Colonic mucosa (tissue), 4 donors: ENCODE data around the gene UNC45A. TPM values are rescaled to one million over a fixed set of nuclear protein-coding genes. Genes with fewer than 3 reads are reported as not detected.

ENCODE experiments used
- DNase-seq: peaks from one replicate; pipeline ENCODE4 v3.0.0-alpha.2; 2020
- H3K27ac ChIP-seq: fragments of 200-600 bp; one replicate; pipeline ENCODE4 v1.8.0; 2021
- H3K27me3 ChIP-seq: fragments of 200-600 bp; one replicate; pipeline ENCODE4 v1.8.0; 2021
- H3K36me3 ChIP-seq: fragments of 200-600 bp; one replicate; pipeline ENCODE4 v1.8.0; 2021
- H3K4me1 ChIP-seq: fragments of 200-600 bp; one replicate; pipeline ENCODE4 v1.8.0; 2021; ENCODE audit warnings: mild to moderate bottlenecking
- H3K4me3 ChIP-seq: fragments of 200-600 bp; one replicate; pipeline ENCODE4 v1.8.0; 2021
- H3K9ac ChIP-seq, 2 donors: one replicate each; pipeline ENCODE4 v1.7.0; 2013; ENCODE audit warnings: control low read depth in 2 of 2, low read depth in 2 of 2, low read length in 2 of 2
- H3K9me3 ChIP-seq: fragments of 200-600 bp; one replicate; pipeline ENCODE4 v1.8.0; 2021
- intact Hi-C: fragments of 100-400 bp; cut with DNase I; formaldehyde crosslinking; loops from one replicate; pipeline ENCODE4 v1.14.1; 2022
- total RNA-seq, 2 donors: library from RNA; stranded (reverse); fragmentation: NEBNext Ultra II Directional in 1 of 2; extraction: Animal tissue kit (Norgen Biotek cat#: 25700) in 1 of 2; gene quantifications; one replicate each; pipeline ENCODE4 v1.2.1, GENCODE V29; 2021
- TF ChIP-seq, protein P1 (sequence below): fragments of 200-600 bp; IDR thresholded peaks from one replicate; pipeline ENCODE4 v1.8.0; 2022; ENCODE audit warnings: antibody characterized with exemption, mild to moderate bottlenecking
- donor health status: healthy.
- donor health status: DM: no; HTN: no; CAD: no.
- donor health status: DM: no; HTN: no; CAD: no.

Gene UNC45A
- total RNA-seq, 2 donors from 2014 or later = 60.7 to 74.5 TPM

DNA sequence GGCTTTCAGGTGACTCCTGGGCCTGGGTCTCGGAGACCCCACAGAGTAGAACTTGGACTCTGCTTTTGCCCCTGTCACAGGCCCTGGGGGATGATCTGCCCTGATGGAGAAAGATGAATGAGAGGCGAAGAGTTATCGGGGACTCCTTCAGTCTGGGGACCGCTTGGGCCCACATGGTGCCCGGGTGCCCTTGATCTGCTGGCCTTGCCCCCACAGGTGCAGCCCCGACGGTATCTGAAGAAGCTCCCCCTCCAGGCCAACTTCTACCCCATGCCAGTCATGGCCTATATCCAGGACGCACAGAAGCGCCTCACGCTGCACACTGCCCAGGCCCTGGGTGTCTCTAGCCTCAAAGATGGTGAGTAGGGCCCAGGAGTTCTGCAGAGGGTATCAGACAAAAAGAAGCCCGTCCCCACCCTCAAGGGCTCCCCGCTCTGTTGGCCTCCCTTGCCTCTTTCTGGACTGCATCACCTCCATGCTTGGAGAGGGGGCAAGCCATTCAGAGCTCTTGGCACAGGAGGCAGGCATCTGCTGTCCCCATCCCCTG is 21.6 kb upstream of the UNC45A start:
- intact Hi-C loops = no loop called here
- H3K4me1 ChIP-seq = no peaks in the 10 kb centered on the region
- no peak for DNase-seq
- H3K9ac ChIP-seq = no peak overlapping the region
- no peak overlapping the region for H3K27ac ChIP-seq
- TF ChIP-seq, protein P1, sequence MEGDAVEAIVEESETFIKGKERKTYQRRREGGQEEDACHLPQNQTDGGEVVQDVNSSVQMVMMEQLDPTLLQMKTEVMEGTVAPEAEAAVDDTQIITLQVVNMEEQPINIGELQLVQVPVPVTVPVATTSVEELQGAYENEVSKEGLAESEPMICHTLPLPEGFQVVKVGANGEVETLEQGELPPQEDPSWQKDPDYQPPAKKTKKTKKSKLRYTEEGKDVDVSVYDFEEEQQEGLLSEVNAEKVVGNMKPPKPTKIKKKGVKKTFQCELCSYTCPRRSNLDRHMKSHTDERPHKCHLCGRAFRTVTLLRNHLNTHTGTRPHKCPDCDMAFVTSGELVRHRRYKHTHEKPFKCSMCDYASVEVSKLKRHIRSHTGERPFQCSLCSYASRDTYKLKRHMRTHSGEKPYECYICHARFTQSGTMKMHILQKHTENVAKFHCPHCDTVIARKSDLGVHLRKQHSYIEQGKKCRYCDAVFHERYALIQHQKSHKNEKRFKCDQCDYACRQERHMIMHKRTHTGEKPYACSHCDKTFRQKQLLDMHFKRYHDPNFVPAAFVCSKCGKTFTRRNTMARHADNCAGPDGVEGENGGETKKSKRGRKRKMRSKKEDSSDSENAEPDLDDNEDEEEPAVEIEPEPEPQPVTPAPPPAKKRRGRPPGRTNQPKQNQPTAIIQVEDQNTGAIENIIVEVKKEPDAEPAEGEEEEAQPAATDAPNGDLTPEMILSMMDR = no peak
- H3K36me3 ChIP-seq = peaks cover 39% of the 10 kb centered on the region
- H3K4me3 ChIP-seq = no peak overlapping the region
- H3K27me3 ChIP-seq = no peaks in the 10 kb centered on the region
- H3K9me3 ChIP-seq = no peaks in the 10 kb centered on the region

DNA sequence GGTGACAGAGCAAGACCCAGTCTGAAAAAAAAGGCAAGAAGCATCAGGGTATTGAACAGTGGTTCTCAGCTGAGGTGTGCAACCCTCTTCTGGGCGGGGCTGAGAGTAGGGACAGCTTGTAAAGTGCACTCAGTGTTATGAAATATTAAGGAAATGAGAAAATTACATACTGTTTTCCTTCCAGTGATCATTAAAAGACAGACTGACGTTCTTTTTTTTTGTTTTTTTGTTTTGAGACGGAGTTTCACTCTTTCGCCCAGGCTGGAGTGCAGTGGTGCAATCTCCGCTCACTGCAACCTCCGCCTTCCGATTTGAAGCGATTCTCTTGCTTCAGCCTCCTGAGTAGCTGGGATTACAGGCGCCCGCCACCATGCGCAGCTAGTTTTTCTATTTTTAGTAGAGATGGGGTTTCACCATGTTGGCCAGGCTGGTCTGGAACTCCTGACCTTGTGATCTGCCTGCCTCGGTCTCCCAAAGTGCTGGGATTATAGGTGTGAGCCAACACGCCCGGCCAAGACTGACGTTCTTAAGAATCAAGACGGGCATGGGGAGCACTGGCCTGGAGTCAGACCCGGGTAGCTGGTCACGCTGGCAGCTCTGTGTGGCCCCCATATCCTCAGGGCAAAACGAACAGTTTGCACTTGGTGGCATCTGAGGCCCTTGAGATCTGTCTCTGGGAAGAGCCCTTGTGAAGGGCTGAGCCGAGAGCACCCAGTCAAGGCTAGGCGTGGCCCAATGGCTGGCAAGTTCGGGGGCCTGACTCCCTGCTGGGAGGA is 20.6 kb upstream of the UNC45A start:
- Histone ChIP-seq H3K4me1 (no peaks in the 10 kb centered on the region), H3K27me3 (no peaks in the 10 kb centered on the region), H3K9ac (no peak overlapping the region), H3K27ac (no peak overlapping the region), H3K36me3 (peaks cover 42% of the 10 kb centered on the region), H3K4me3 (no peak overlapping the region), H3K9me3 (no peaks in the 10 kb centered on the region)
- DNase-seq = no peak
- intact Hi-C loops = no loop called here
- TF ChIP-seq, protein P1 = no peak

DNA sequence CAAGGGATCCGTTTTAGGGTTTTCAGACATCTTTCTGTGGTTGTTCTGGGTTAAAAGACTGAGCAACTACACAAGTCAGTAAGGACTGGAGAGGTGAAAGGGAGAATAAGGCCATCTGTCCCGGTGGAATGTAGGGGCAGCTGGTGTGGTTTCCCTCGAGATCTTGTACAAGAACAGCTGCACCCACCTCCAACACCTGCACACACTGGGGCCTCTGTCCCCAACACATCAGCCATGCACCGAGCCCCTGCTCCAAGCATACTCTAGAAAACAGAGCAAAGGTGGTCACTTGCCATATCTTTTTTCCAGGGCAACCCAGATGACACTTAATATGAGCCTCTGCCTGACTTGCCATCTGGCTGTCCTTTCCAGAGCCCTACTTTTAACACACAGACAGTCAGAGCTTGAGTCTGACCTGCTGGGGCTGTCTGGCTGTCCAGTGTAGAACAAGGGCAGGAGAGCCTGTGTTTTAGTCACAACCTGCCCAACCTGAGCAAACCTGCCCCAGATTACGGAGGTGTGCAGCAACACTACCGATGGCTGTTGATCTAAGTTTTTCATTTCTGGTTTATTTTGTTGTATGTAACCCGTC is 19.8 kb upstream of the UNC45A start:
- Histone ChIP-seq H3K4me1 (no peaks in the 10 kb centered on the region), H3K9ac (no peak overlapping the region), H3K27me3 (no peaks in the 10 kb centered on the region), H3K27ac (no peak overlapping the region), H3K4me3 (no peak overlapping the region), H3K9me3 (no peaks in the 10 kb centered on the region), H3K36me3 (peaks cover 36% of the 10 kb centered on the region)
- intact Hi-C loops = no loop called here
- DNase-seq = no peak
- TF ChIP-seq, protein P1 = no peak

DNA sequence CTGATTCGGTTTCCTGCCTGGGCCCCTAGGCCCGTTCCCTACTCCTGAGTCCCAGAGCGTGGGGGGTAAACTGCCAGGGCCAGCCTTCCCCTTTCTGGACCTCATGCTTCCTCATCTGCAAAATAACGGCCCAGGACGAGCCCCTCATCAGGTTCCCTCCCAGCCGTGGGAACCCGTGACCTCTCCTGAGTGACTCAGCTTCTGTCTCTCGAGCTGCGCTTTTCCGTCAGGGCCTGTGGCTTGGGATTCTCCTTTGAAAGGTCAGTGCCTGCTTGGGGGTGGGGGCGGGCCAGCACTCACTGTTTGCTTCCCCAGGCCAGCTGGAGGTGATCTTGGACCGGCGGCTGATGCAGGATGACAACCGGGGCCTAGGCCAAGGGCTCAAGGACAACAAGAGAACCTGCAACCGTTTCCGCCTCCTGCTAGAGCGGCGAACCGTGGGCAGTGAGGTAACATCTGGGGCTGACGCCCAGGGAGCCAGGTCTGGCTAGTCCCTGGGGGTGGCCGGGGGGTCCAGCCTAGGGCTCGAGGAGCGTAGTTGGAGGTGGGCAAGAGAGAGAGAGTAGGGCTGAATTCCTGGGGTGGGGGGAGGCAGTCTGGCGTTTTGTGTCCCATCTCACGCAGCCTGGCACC is 19.2 kb upstream of the UNC45A start:
- intact Hi-C loops = no loop called here
- Histone ChIP-seq H3K36me3 (peaks cover 30% of the 10 kb centered on the region), H3K4me3 (no peak overlapping the region), H3K4me1 (no peaks in the 10 kb centered on the region), H3K9me3 (no peaks in the 10 kb centered on the region), H3K27ac (no peak overlapping the region), H3K9ac (no peak overlapping the region), H3K27me3 (no peaks in the 10 kb centered on the region)
- TF ChIP-seq, protein P1 = no peak
- no peak for DNase-seq

DNA sequence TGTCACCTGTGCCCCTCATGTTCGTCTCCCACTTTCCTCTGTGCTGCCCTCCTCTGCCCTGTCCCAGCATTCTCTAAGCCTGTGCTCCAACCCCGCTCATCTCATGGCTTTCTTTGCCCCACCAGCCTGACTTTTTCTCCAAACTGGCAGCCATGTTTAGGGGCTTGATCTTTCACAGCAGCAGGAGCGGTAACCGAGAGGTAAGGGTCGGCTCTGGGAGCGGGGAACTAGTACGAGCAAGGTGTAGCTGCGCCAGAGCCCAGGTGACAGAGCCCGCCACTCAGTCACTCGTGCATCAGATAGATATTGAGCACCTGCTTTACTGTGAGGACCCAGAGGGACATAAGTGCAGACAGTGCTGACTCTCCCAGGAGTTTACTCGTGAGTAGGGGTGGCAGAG is 18.6 kb upstream of the UNC45A start:
- Histone ChIP-seq H3K4me3 (no peak overlapping the region), H3K9me3 (no peaks in the 10 kb centered on the region), H3K27ac (no peak overlapping the region), H3K27me3 (no peaks in the 10 kb centered on the region), H3K9ac (no peak overlapping the region), H3K36me3 (peaks cover 25% of the 10 kb centered on the region), H3K4me1 (no peaks in the 10 kb centered on the region)
- no peak for DNase-seq
- TF ChIP-seq, protein P1 = no peak
- intact Hi-C loops = no loop called here
